Heart right ventricle (tissue), 16 donors: ENCODE data around the gene TCF15. TPM values are rescaled to one million over a fixed set of nuclear protein-coding genes. Genes with fewer than 3 reads are reported as not detected.
A peak's percentile ranks its signal among the peaks of the same experiment; 100 is the strongest.

Experiments
- ATAC-seq, 8 donors: fragments of 200-7000 bp; cut with Tn5 transposase; one replicate each; pipeline ENCODE4 v1.9.1; 2020; ENCODE audit warnings: mild to moderate bottlenecking in 8 of 8, moderate library complexity in 8 of 8, moderate number of reproducible peaks in 1 of 8
- DNase-seq, 2 donors: peaks; one replicate each; pipeline ENCODE4 v3.0.0-alpha.2; 2020
- H3K27ac ChIP-seq, 10 donors: fragments of 200-600 bp; sonication (generic) in 2 of 10; one replicate each; pipeline versions ENCODE4 v1.5.0 to v1.8.0; 2020 to 2022; ENCODE audit warnings: mild to moderate bottlenecking in 3 of 10
- H3K27me3 ChIP-seq, 7 donors: fragments of 200-600 bp; one replicate each; pipeline ENCODE4 v1.8.0; 2021 to 2022; ENCODE audit warnings: mild to moderate bottlenecking in 2 of 7
- H3K36me3 ChIP-seq, 9 donors: fragments of 200-600 bp; sonication (generic) in 1 of 9; one replicate each; pipeline versions ENCODE4 v1.5.0 to v1.8.0; 2020 to 2022; ENCODE audit warnings: mild to moderate bottlenecking in 2 of 9
- H3K4me1 ChIP-seq, 9 donors: fragments of 200-600 bp; sonication (generic) in 1 of 9; one replicate each; pipeline versions ENCODE4 v1.5.0 to v1.8.0; 2020 to 2022; ENCODE audit warnings: mild to moderate bottlenecking in 4 of 9
- H3K4me3 ChIP-seq, 10 donors: fragments of 200-600 bp; sonication (generic) in 2 of 10; one replicate each; pipeline versions ENCODE4 v1.5.0 to v1.8.0; 2020 to 2022; ENCODE audit warnings: mild to moderate bottlenecking in 7 of 10, moderate library complexity in 2 of 10
- H3K9me3 ChIP-seq, 11 donors: fragments of 200-600 bp in 10 of 11; sonication (generic) in 2 of 11; one replicate each; pipeline versions ENCODE4 v1.5.0 to v1.8.0; 2013 to 2022; ENCODE audit warnings: mild to moderate bottlenecking in 2 of 11, control low read depth in 1 of 11, moderate library complexity in 1 of 11
- WGBS, 2 donors: extraction: QIAGEN DNeasy Blood & Tissue Kit; methylation state at CpG; one replicate each; pipeline ENCODE4 v1.1.7; 2013; ENCODE audit warnings: inconsistent platforms in 1 of 2; 5-methylcytosine and 5-hydroxymethylcytosine counted together
- intact Hi-C, 10 donors: fragments of 100-400 bp; cut with DNase I; formaldehyde crosslinking; loops; one replicate each; pipeline versions ENCODE4 v1.11.1 to v1.14.2; 2022
- long read RNA-seq, 3 donors: library from polyadenylated mRNA; unstranded; transcript quantifications; one replicate each; pipeline ENCODE4 v2.0.0, GENCODE V29; 2020 to 2021
- polyA plus RNA-seq, 2 donors: library from polyadenylated mRNA; stranded (reverse); fragments of 200-250 nt; gene quantifications; one replicate each; pipeline ENCODE4 v1.2.3, GENCODE V29; 2013
- total RNA-seq, 10 donors: library from RNA; stranded (reverse); fragmentation: NEBNext Ultra II Directional in 3 of 10; extraction: Animal tissue kit (Norgen Biotek cat#: 25700) in 3 of 10; gene quantifications; one replicate each; pipeline versions ENCODE4 v1.2.1 to v1.2.4, GENCODE V29; 2021 to 2023
- TF ChIP-seq, protein P1 (sequence below), 9 donors: fragments of 200-600 bp; sonication (generic) in 2 of 9; IDR thresholded peaks; one replicate each; pipeline versions ENCODE4 v1.5.0 to v1.8.0; 2021 to 2022; ENCODE audit warnings: antibody characterized with exemption in 9 of 9, mild to moderate bottlenecking in 5 of 9, moderate library complexity in 1 of 9
- donor health status: Arrhythmogenic right ventricular cardiomyopathy.
- donor health status: ischemic (EF 13 %, LVEDD 7.1; RV severe dilation, severe dysfunction).
- donor health status: healthy with polysubstance abuse.
- donor health status: DM: no; HTN: yes; CAD: no.
- donor health status: DM: no; HTN: no; CAD: no.
- donor health status: ischemic (EF 25% LVEDD 6.9; RV normal size, moderate dysfunction).
- donor health status: ischemic (EF 25% LVEDD 5.7; RV mildly dilated, moderate dysfunction).
- donor health status: healthy.
- donor health status: DM: yes; HTN: yes; CAD: no.
- donor health status: Ischemic cardiomyopathy.
- donor health status: ischemic (EF 35%, LVEDD 5.7; RV mildly dilated, moderate dysfunction).
- donor health status: nonischemic (EF 11% LVEDD 7.7; RV severe dilation, severe dysfunction).
- donor health status: DM: yes; HTN: yes; CAD: no.
- donor health status: PGD.
- donor health status: ischemic (EF 29% LVEDD 5.4; RV normal size, mild dysfunction).
- donor health status: nonischemic (EF 23%, LVEDD 6.1; RV moderate dilation, normal function).

TCF15 gene, protein sequence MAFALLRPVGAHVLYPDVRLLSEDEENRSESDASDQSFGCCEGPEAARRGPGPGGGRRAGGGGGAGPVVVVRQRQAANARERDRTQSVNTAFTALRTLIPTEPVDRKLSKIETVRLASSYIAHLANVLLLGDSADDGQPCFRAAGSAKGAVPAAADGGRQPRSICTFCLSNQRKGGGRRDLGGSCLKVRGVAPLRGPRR
- 10 to 100 TPM in 3 of 10 donors, 1 to 10 TPM in 7; 4.6 to 20.5 (median 7.9) TPM for total RNA-seq
- 10 to 100 TPM; 12.8 to 41.0 TPM for polyA plus RNA-seq
- long read RNA-seq, donor 1, transcript TCF15-201 (2 exons, 1,555 nt), result major isoform, 77 of 85 reads
- long read RNA-seq, donor 1, partial matches to known transcripts, result 0 of 85 reads
- long read RNA-seq, donor 1, other reads (novel, unspliced or antisense), result 8 of 85 reads
- long read RNA-seq, donor 2, transcript TCF15-201 (2 exons, 1,555 nt), result major isoform, 76 of 85 reads
- long read RNA-seq, donor 2, partial matches to known transcripts, result 0 of 85 reads
- long read RNA-seq, donor 2, other reads (novel, unspliced or antisense), result 9 of 85 reads
- long read RNA-seq, donor 3, partial matches to known transcripts, result 0 of 1 reads
- long read RNA-seq, donor 3, other reads (novel, unspliced or antisense), result 1 of 1 reads

DNA sequence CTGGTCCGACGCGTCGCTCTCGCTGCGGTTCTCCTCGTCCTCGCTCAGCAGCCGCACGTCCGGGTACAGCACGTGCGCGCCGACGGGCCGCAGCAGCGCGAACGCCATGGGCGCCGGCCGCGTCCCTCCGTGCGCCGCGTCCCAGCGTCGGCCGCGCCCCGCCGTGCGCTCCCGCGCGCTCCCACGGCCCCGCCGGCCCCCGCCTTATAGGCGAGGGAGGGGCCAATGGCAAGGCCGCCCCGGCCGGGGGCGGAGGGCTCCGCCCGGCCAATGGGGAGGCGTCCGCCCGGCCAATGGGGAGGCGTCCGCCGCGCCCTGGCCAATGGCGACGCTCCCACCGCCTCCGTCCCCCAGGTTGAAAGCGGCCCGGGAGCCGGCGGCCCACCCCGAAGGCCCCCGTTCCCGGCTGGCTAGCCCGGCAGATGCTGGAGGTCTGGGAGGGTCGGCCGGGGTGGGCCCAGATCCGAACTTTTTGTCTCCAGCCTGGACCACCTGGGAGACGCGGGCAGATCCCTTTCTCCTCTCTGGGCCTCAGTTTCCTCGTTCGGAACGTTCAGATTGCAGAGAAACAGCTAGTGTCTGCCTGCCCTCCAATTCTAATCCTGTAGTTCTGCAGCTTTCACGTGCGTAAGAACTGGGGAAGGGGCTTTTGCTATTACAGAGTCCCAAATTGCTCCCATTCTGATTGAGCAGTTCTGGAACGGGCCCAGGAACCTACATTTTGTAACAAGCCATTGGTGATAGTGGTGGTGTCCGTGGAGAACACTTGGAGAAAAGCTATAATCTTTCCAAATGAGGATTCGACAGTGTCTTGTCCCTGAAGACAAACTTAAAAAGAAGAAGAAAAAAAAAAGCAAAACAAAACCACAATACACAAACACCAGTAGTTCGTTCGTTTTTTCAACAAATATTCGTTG is at the start of gene TCF15:
TCF15 (minus strand) TSS at position 180 of the 917 bp plus-strand sequence; CDS start at position 108, 72 bp downstream.
- peak; percentile 86 to 92 (median 90) for ATAC-seq
- DNase-seq, result peak; percentile 67 to 77
- H3K4me3 ChIP-seq, result peak within 1 kb of the TSS; percentile 56 to 77 (median 64)
- intact Hi-C loops, result loop anchor here in 1 of 10 donors (2.0 kb wide), 1 partner anchor 48 kb away; no protein-coding TSS in a partner anchor
- H3K36me3 ChIP-seq, result peaks cover 0 to 14% (median 0%) of the 10 kb centered on the region in 9 donors
- no peaks in the 10 kb centered on the region for H3K9me3 ChIP-seq
- peaks cover 6 to 49% (median 23%) of the 10 kb centered on the region in 9 donors for H3K4me1 ChIP-seq
- peak within 1 kb of the TSS; percentile 76 to 94 (median 89) for H3K27ac ChIP-seq
- TF ChIP-seq, protein P1, sequence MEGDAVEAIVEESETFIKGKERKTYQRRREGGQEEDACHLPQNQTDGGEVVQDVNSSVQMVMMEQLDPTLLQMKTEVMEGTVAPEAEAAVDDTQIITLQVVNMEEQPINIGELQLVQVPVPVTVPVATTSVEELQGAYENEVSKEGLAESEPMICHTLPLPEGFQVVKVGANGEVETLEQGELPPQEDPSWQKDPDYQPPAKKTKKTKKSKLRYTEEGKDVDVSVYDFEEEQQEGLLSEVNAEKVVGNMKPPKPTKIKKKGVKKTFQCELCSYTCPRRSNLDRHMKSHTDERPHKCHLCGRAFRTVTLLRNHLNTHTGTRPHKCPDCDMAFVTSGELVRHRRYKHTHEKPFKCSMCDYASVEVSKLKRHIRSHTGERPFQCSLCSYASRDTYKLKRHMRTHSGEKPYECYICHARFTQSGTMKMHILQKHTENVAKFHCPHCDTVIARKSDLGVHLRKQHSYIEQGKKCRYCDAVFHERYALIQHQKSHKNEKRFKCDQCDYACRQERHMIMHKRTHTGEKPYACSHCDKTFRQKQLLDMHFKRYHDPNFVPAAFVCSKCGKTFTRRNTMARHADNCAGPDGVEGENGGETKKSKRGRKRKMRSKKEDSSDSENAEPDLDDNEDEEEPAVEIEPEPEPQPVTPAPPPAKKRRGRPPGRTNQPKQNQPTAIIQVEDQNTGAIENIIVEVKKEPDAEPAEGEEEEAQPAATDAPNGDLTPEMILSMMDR (IDR thresholded peaks at IDR 0.05), result no peak
- peaks cover 0 to 50% (median 3%) of the 10 kb centered on the region in 7 donors for H3K27me3 ChIP-seq
- WGBS, 2 donors, result 6 to 10% methylated on average over 64 to 84 of the region's 84 CpGs

DNA sequence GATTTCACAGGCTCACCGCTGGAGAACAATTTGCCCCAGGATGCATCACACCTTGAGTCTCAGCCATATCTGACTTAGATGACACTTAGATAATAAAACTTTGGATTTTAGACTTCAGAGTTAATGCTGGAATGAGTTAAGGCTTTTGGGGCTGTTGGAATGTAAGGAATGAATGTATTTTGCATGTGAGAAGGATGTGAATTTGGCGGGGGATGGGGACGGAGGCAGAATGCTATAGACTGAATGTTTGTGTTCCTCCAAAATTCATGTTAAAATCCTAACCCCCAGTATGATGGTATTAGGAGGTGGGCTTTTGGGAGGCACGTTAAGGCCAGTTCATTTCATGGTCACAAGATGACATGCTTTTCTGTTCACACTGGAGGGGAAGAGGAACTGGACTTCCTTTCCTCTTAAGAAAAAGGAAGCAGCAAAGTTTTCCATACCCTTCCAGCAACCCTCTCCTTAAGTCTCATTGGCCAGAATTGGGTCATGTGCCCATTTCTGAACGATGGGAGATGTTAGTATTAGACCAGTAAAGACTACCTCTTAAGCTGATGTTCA is 48.7 kb upstream of the TCF15 start:
- Histone ChIP-seq H3K4me1 (peaks cover 0 to 69% (median 11%) of the 10 kb centered on the region in 9 donors), H3K36me3 (no peaks in the 10 kb centered on the region), H3K9me3 (no peaks in the 10 kb centered on the region), H3K4me3 (no peak overlapping the region), H3K27ac (peak overlapping the region in 1 of 10 donors; percentile 54), H3K27me3 (peaks cover 7 to 37% (median 29%) of the 10 kb centered on the region in 7 donors)
- DNase-seq, result no peak
- WGBS, 2 donors, result 43 to 46% methylated on average over 5 of the region's 5 CpGs
- intact Hi-C loops, result loop anchor here in 1 of 10 donors (10.0 kb wide), 1 partner anchor 304 kb away; no protein-coding TSS in a partner anchor
- TF ChIP-seq, protein P1 (IDR thresholded peaks at IDR 0.05), result no peak
- peak in 1 of 8 donors; percentile 21 for ATAC-seq

DNA sequence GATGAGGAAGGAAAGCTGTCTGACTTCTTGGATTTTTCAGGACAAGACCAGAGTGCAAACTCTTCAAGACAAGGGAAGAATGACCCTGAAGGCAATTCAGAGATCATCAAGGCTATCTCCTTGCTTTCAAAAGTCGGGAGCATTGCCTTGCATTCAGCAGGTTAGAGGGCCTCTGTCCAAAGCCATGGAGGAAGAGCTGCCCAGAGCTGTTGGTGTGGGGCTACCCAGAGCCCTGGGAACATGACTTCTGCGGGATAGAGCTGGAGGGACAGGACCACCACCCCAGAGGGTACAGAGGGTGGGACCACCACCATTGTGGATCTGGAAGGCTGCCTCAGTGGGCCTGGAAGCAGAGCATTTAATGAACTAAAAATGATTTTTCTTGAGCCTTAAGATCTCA is 48.1 kb upstream of the TCF15 start:
- no peaks in the 10 kb centered on the region for H3K36me3 ChIP-seq
- ATAC-seq, result no peak
- no peak overlapping the region for H3K27ac ChIP-seq
- TF ChIP-seq, protein P1 (IDR thresholded peaks at IDR 0.05), result no peak
- no peak overlapping the region for H3K4me3 ChIP-seq
- H3K27me3 ChIP-seq, result peaks cover 1 to 31% (median 23%) of the 10 kb centered on the region in 7 donors
- no peak for DNase-seq
- peaks cover 0 to 69% (median 14%) of the 10 kb centered on the region in 9 donors for H3K4me1 ChIP-seq
- 37 to 45% methylated on average over 2 of the region's 2 CpGs for WGBS, 2 donors
- H3K9me3 ChIP-seq, result no peaks in the 10 kb centered on the region
- intact Hi-C loops, result loop anchor here in 1 of 10 donors (10.0 kb wide), 1 partner anchor 303 kb away; no protein-coding TSS in a partner anchor
